ENCODE results near the gene PARK7. TPM values are rescaled to one million over a fixed set of nuclear protein-coding genes. Genes with fewer than 3 reads are reported as not detected.

PARK7 gene
- total and polyA plus RNA-seq, 2 experiments from 2014 or later: 199 to 603 TPM

- TF ChIP-seq, protein P1, sequence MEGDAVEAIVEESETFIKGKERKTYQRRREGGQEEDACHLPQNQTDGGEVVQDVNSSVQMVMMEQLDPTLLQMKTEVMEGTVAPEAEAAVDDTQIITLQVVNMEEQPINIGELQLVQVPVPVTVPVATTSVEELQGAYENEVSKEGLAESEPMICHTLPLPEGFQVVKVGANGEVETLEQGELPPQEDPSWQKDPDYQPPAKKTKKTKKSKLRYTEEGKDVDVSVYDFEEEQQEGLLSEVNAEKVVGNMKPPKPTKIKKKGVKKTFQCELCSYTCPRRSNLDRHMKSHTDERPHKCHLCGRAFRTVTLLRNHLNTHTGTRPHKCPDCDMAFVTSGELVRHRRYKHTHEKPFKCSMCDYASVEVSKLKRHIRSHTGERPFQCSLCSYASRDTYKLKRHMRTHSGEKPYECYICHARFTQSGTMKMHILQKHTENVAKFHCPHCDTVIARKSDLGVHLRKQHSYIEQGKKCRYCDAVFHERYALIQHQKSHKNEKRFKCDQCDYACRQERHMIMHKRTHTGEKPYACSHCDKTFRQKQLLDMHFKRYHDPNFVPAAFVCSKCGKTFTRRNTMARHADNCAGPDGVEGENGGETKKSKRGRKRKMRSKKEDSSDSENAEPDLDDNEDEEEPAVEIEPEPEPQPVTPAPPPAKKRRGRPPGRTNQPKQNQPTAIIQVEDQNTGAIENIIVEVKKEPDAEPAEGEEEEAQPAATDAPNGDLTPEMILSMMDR (IDR thresholded peaks at IDR 0.05; ENCODE audit: low read depth, low read length): no peak
- Histone ChIP-seq H3K36me3 (peaks cover 9% of the 10 kb centered on the region), H3K27ac (no peak overlapping the region), H3K9me3 (ENCODE audit: low read depth) (no peaks in the 10 kb centered on the region), H3K27me3 (no peaks in the 10 kb centered on the region), H3K4me3 (no peak overlapping the region), H3K4me1 (ENCODE audit: low read depth) (peaks cover 10% of the 10 kb centered on the region)
- DNase-seq (ENCODE audit: low read depth in 1 of 2, low spot score in 1 of 2): no peak
These were observed 55.4 kb downstream of the PARK7 start for GRCh38 chr1:8016895-8017241.

DNA sequence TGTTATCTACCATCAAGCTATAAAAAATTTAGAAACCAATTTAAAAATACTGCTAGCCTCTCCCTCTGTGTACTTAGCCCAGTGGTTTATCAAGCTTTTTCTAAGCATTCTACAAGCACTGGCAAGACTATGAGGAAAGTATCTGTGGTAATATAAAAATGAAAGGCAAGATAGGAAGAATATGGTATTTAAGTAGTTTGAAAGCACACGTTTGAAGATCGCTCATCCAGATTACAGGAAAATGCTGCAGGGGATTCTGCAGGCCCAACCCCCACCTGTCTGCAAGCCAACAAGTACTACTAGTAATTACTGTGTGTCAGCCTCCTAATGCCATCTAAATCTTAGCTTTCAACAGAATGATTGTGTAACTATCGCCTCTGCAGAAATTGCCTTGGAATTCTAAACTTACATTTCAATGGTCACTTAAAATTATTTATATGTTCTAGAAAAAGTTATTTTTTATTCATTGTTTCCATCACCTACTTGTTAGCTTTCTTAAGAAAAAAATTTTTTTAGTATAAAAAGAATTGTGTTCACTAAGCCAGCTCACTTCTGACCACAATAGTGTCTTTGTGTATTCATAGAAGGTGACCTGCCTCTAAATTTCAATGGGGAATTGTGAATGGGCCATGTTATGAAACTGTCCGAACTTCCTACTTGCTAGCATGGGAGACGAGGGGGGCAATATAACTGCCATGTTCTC is 56.1 kb downstream of the PARK7 start:
- DNase-seq (ENCODE audit: low read depth in 1 of 2, low spot score in 1 of 2): peak; percentile 14 to 64
- peaks cover 10% of the 10 kb centered on the region for H3K4me1 ChIP-seq (ENCODE audit: low read depth)
- H3K27me3 ChIP-seq: no peaks in the 10 kb centered on the region
- no peak overlapping the region for H3K4me3 ChIP-seq
- no peak overlapping the region for H3K27ac ChIP-seq
- TF ChIP-seq, protein P1 (IDR thresholded peaks at IDR 0.05; ENCODE audit: low read depth, low read length): no peak
- no peaks in the 10 kb centered on the region for H3K9me3 ChIP-seq (ENCODE audit: low read depth)
- H3K36me3 ChIP-seq: peaks cover 9% of the 10 kb centered on the region

- Histone ChIP-seq H3K4me1 (ENCODE audit: low read depth) (peaks cover 10% of the 10 kb centered on the region), H3K36me3 (peaks cover 9% of the 10 kb centered on the region), H3K9me3 (ENCODE audit: low read depth) (no peaks in the 10 kb centered on the region), H3K4me3 (no peak overlapping the region), H3K27ac (no peak overlapping the region), H3K27me3 (no peaks in the 10 kb centered on the region)
- DNase-seq (ENCODE audit: low read depth in 1 of 2, low spot score in 1 of 2): peak in 1 of 2 donors; percentile 27
- TF ChIP-seq, protein P1 (IDR thresholded peaks at IDR 0.05; ENCODE audit: low read depth, low read length): no peak
These were observed 57.1 kb downstream of the PARK7 start for GRCh38 chr1:8018492-8019228.

DNA sequence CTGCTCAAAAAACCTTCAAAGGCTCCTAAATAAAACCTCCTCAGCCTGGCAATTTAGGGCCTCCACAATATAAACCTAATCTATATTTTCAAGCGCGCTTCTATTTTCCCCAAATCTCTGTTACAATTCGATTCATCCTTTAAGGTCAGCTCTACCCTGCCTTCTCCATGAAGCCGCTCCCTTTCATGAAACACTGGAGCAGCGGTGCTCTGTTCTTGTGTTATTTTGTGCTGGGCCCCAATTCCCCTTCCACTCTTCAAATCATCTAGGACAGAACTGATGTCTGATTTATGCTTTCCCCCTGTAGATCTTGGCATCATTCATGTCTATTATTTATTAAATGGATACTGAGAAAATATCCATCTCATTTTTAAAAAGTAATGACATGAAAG is 57.7 kb downstream of the PARK7 start:
- Histone ChIP-seq H3K36me3 (peaks cover 6% of the 10 kb centered on the region), H3K9me3 (ENCODE audit: low read depth) (no peaks in the 10 kb centered on the region), H3K4me1 (ENCODE audit: low read depth) (peaks cover 10% of the 10 kb centered on the region), H3K27me3 (no peaks in the 10 kb centered on the region), H3K27ac (no peak overlapping the region), H3K4me3 (no peak overlapping the region)
- no peak for DNase-seq (ENCODE audit: low read depth in 1 of 2, low spot score in 1 of 2)
- TF ChIP-seq, protein P1 (IDR thresholded peaks at IDR 0.05; ENCODE audit: low read depth, low read length): no peak

- Histone ChIP-seq H3K4me1 (ENCODE audit: low read depth) (peaks cover 10% of the 10 kb centered on the region), H3K36me3 (no peaks in the 10 kb centered on the region), H3K27ac (no peak overlapping the region), H3K9me3 (ENCODE audit: low read depth) (no peaks in the 10 kb centered on the region), H3K4me3 (no peak overlapping the region), H3K27me3 (no peaks in the 10 kb centered on the region)
- TF ChIP-seq, protein P1 (IDR thresholded peaks at IDR 0.05; ENCODE audit: low read depth, low read length): no peak
- peak in 1 of 2 donors; percentile 61 for DNase-seq (ENCODE audit: low read depth in 1 of 2, low spot score in 1 of 2)
These were observed 58.5 kb downstream of the PARK7 start for GRCh38 chr1:8020032-8020431.

All from cardiac muscle cell (in vitro differentiated cells and primary cell).